T-helper 1 cell treated with Interleukin-12 subunit alpha and Interleukin-12 subunit beta and Interleukin-4 antibody, amounts not matched to agents 30 ng/mL and 1 ng/mL, for 36 hours (primary cell): Measurements from ENCODE around the gene MEGF11. TPM values are rescaled to one million over a fixed set of nuclear protein-coding genes. Genes with fewer than 3 reads are reported as not detected.

Experiments used
- total RNA-seq: library from RNA; stranded (reverse); gene quantifications from 2 replicates; pipeline ENCODE4 v1.2.3, GENCODE V29; 2022

MEGF11 gene
- total RNA-seq, 1 donor from 2014 or later, result 0.78 TPM

Other genes with a start within 250 kb of the MEGF11 start
- 36.6 and 39.0 TPM in 2 replicates for gene DIS3L, start 39.8 kb upstream of the MEGF11 start, total RNA-seq
- 25.1 and 28.8 TPM in 2 replicates for gene TIPIN, start 102.9 kb upstream of the MEGF11 start, total RNA-seq
- 99.4 and 100 TPM in 2 replicates for gene MAP2K1, start 133.2 kb upstream of the MEGF11 start, total RNA-seq
- 22.2 and 28.1 TPM in 2 replicates for gene SNAPC5, start 244.0 kb upstream of the MEGF11 start, total RNA-seq